ENCODE results near the gene CARTPT. TPM values are rescaled to one million over a fixed set of nuclear protein-coding genes. Genes with fewer than 3 reads are reported as not detected.

The CARTPT gene
- not detected for total RNA-seq

DNA sequence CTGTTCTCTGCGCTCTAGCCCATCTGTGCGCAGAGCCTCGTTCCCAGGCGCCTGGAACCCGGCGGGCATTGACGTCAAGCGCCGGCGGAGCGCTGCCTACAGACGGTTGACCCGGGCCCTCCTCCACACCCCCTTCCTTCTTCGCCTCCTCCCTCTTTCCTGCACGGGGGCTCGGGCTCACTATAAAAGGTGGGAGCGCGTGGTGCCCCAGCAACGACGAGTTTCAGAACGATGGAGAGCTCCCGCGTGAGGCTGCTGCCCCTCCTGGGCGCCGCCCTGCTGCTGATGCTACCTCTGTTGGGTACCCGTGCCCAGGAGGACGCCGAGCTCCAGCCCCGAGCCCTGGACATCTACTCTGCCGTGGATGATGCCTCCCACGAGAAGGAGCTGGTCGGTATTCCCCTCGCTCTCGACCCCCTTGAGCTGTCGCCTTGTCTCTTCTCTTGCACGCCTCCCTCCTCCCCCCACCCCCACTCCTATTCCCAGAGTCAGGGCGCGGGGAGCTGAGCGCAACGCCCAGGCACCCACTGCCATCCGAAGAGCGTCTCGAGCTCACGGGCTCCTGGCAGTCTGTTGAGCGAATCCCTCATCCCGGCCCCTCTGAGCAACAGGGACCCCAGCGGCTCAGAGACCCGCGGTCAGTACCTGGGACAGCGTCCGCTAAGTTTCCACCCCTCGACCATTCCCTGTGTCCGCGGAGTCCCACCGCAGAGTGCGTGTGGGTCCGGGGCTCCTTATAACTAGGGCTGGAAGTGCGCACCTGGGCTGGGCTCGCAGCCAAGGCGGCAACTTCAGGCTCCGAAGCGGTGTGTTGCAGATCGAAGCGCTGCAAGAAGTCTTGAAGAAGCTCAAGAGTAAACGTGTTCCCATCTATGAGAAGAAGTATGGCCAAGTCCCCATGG, at the start of gene CARTPT:
Gene CARTPT, plus strand, starts transcription at position 213 of the 902 bp plus-strand sequence. Its CDS starts 19 bp downstream, at position 232.
- no peaks in the 10 kb centered on the region for H3K36me3 Mint-ChIP-seq (ENCODE audit: low read depth)
- H3K27ac Mint-ChIP-seq, result no peak within 1 kb of the TSS
- no peaks in the 10 kb centered on the region for H3K4me1 Mint-ChIP-seq (ENCODE audit: low read depth)
- intact Hi-C loops (cut with micrococcal nuclease), result no loop called here
- CTCF ChIA-PET, result interaction anchor here (0.6 kb wide), 1 partner anchor 323 kb away, joined by 3 read pairs; no protein-coding TSS in a partner anchor
- no peaks in the 10 kb centered on the region for H3K9me3 Mint-ChIP-seq
- H3K4me3 Mint-ChIP-seq, result no peak within 1 kb of the TSS
- peaks cover 58% of the 10 kb centered on the region for H3K27me3 Mint-ChIP-seq (ENCODE audit: low read depth)
- no peak for DNase-seq

DNA sequence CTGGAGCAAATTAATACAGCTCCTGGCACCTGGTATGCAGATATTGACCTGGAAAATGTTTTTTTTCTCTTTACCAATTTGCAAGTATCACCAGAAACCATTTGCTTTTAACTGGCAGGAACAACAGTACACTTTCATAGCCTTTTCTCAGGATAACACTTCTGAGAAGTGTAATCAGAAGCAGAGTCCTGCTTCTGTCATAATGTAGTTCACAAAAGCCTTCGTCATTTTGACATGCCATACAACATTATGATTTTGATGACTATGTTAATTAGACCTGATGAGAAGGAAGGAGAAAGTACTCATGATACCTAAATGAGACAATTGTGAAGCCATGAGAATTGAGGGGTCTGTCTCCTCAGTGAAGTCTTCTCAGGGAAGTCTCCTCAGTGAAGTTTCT, 41.1 kb upstream of the CARTPT start:
- Mint-ChIP-seq H3K27ac (no peak overlapping the region), H3K9me3 (no peaks in the 10 kb centered on the region), H3K4me1 (ENCODE audit: low read depth) (no peaks in the 10 kb centered on the region), H3K27me3 (ENCODE audit: low read depth) (peaks cover 23% of the 10 kb centered on the region), H3K36me3 (ENCODE audit: low read depth) (no peaks in the 10 kb centered on the region), H3K4me3 (no peak overlapping the region)
- intact Hi-C loops (cut with micrococcal nuclease), result no loop called here
- CTCF ChIA-PET, result no interaction called here
- DNase-seq, result no peak

DNA sequence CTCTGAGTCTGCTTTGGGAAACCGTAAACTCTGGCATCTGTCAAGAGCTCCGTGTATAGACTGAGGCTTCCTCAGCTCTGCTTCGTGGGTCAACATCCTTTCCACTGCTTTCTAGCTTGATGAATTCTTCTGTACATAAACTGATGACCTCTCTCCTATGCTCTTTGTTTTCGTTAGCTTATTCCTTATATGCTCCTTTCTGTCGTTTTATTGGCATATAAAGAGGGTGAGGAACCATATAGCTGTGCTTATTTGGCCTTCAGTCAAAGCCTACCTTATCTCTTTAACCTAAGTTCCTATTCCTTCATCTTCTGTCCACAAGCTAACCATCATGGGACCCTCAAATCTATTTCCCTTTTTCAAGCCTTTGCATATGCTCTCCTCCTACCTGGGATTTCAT, 39.4 kb upstream of the CARTPT start:
- intact Hi-C loops (cut with micrococcal nuclease), result no loop called here
- H3K9me3 Mint-ChIP-seq, result peaks cover 4% of the 10 kb centered on the region
- H3K27ac Mint-ChIP-seq, result no peak overlapping the region
- CTCF ChIA-PET, result no interaction called here
- peaks cover 29% of the 10 kb centered on the region for H3K27me3 Mint-ChIP-seq (ENCODE audit: low read depth)
- H3K4me1 Mint-ChIP-seq (ENCODE audit: low read depth), result no peaks in the 10 kb centered on the region
- H3K36me3 Mint-ChIP-seq (ENCODE audit: low read depth), result no peaks in the 10 kb centered on the region
- H3K4me3 Mint-ChIP-seq, result no peak overlapping the region
- no peak for DNase-seq

DNA sequence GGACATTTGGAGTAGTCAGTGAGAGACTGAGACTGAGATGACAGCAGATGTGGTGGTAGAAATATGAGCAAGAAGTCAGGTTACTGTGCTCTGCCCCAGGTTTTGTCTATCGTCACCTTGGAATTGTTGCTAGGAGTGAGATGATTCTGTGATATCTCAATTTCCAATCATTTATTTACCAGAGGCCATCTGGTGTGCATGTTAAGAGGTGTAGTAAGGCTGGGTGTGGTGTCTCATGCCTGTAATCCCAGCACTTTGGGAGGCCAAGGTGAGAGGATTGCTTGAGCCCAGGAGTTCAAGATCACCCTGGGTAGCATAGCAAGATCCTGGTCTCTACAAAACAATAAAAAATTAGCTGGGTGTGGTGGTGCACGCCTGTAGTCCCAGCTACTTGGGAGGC, 38.6 kb upstream of the CARTPT start:
- DNase-seq, result no peak
- CTCF ChIA-PET, result no interaction called here
- H3K4me3 Mint-ChIP-seq, result no peak overlapping the region
- H3K4me1 Mint-ChIP-seq (ENCODE audit: low read depth), result no peaks in the 10 kb centered on the region
- peaks cover 7% of the 10 kb centered on the region for H3K9me3 Mint-ChIP-seq
- no peak overlapping the region for H3K27ac Mint-ChIP-seq
- peaks cover 34% of the 10 kb centered on the region for H3K27me3 Mint-ChIP-seq (ENCODE audit: low read depth)
- intact Hi-C loops (cut with micrococcal nuclease), result no loop called here
- H3K36me3 Mint-ChIP-seq (ENCODE audit: low read depth), result no peaks in the 10 kb centered on the region

DNA sequence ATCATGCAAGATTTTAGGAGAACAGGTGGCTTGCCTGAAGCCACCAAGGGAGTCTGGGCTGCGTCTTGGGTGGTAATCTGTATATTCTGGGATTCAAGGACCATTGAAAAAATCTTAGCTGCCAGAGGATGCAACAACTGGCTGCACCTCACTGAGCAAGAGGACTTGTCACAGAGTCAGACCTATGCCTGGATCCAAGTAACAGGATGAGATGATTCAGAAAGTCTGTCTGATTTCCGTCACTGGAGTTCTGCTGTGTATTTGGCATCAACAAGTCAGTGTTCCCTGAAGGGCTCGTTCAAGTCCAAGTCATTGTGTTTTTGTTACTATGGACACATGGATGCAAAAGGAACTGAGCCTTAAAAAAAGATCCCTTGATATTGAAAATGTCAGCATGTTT, 37.8 kb upstream of the CARTPT start:
- H3K27me3 Mint-ChIP-seq (ENCODE audit: low read depth), result peaks cover 35% of the 10 kb centered on the region
- DNase-seq, result no peak
- H3K36me3 Mint-ChIP-seq (ENCODE audit: low read depth), result no peaks in the 10 kb centered on the region
- no peaks in the 10 kb centered on the region for H3K4me1 Mint-ChIP-seq (ENCODE audit: low read depth)
- CTCF ChIA-PET, result no interaction called here
- intact Hi-C loops (cut with micrococcal nuclease), result no loop called here
- no peak overlapping the region for H3K4me3 Mint-ChIP-seq
- peaks cover 9% of the 10 kb centered on the region for H3K9me3 Mint-ChIP-seq
- no peak overlapping the region for H3K27ac Mint-ChIP-seq

DNA sequence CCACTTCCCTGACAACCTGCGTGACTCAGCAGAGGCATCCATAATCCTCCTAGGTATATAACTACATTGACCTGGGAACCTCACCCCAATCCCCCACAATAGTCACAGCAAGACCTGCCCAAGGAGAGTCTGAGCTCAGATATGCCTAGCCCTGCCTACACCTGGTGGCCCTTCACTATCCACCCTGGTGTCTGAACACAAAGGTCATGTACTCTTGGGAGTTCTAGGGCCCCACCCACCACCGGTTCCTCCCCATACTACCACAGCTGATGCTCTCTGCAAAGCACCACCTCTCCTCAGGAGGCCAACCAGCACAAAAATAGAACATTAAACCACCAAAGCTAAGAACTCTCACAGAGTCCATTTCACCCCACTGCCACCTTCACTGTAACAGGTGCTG, 34.8 kb upstream of the CARTPT start:
- CTCF ChIA-PET, result interaction anchor here (1.7 kb wide), 1 partner anchor 15 kb away, joined by 4 read pairs; no protein-coding TSS in a partner anchor
- no peak for DNase-seq
- Mint-ChIP-seq H3K9me3 (peaks cover 9% of the 10 kb centered on the region), H3K4me3 (no peak overlapping the region), H3K4me1 (ENCODE audit: low read depth) (no peaks in the 10 kb centered on the region), H3K27me3 (ENCODE audit: low read depth) (peaks cover 44% of the 10 kb centered on the region), H3K27ac (no peak overlapping the region), H3K36me3 (ENCODE audit: low read depth) (no peaks in the 10 kb centered on the region)
- intact Hi-C loops (cut with micrococcal nuclease), result no loop called here

DNA sequence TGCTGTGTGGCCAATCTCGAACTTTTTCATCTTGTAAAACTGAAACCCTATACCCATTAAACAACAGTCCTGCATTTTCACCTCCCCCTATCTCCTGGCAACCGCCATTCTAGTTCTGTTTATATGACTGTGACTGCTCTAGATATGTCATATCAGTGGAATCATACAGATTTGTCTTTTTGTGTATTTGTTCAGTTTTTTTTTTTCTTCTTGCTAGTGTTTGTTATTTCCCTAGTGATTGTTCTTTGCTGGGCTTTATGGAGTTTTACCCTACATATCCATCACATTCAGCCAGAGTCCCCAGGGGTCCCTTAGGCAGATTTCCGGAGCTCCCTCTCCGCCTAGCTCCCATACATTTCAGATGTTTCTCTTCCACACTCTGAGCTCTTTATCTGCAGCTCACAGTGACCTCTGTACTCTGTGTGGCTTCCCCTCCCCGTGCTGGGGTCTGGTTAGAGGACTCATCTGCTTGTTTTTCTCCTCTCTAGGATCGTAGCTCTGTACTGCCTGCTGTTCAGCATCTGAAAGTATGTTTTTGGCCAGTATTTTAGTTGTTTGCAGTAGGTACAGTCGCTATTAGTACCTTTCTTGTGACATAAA, 25.1 kb upstream of the CARTPT start:
- Mint-ChIP-seq H3K4me3 (no peak overlapping the region), H3K4me1 (ENCODE audit: low read depth) (peaks cover 9% of the 10 kb centered on the region), H3K36me3 (ENCODE audit: low read depth) (peaks cover 5% of the 10 kb centered on the region), H3K9me3 (peaks cover 3% of the 10 kb centered on the region), H3K27me3 (ENCODE audit: low read depth) (peaks cover 11% of the 10 kb centered on the region), H3K27ac (no peak overlapping the region)
- DNase-seq, result no peak
- intact Hi-C loops (cut with micrococcal nuclease), result no loop called here
- CTCF ChIA-PET, result no interaction called here

DNA sequence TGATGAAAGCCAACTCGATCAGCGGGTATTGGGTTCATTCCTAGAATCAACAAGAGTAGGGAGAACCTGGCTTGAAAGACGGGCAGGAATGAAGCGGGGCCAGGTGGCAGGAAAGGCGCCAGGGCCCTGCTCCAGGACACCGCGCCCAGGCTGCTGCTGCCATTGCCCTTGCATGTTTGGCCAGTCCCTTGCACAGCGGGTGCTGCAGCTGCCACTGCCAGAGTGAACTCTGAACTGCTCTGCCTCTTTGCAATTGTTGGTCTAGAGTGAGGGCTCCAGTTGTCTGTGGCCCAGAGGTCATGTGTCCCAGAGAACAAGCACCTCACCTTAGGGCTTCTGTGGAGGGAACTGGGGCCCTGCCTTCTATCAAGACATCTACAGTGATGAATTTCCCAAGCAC, 24.0 kb upstream of the CARTPT start:
- peaks cover 5% of the 10 kb centered on the region for H3K36me3 Mint-ChIP-seq (ENCODE audit: low read depth)
- CTCF ChIA-PET, result no interaction called here
- DNase-seq, result no peak
- peaks cover 3% of the 10 kb centered on the region for H3K9me3 Mint-ChIP-seq
- peaks cover 9% of the 10 kb centered on the region for H3K4me1 Mint-ChIP-seq (ENCODE audit: low read depth)
- intact Hi-C loops (cut with micrococcal nuclease), result no loop called here
- H3K27me3 Mint-ChIP-seq (ENCODE audit: low read depth), result peaks cover 9% of the 10 kb centered on the region
- no peak overlapping the region for H3K4me3 Mint-ChIP-seq
- no peak overlapping the region for H3K27ac Mint-ChIP-seq

DNA sequence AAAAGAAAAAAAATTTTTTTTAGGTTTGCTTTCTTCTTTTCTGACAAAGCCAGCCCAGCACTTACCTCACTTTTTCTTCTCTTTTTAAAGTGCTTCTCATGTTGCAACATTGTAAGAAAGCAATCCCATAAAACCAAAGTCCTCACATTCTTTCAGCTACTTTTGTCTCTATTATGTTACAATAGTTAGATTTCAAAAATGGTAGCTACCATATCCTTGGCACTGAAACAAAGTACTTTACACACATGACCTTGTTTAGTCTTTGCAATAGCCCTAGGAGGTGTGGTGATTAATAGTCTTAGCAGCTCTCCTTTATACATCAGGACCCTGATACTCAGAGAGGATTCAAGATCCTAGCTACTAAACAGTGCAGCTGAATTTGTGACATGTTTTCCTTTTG, 23.5 kb upstream of the CARTPT start:
- DNase-seq, result no peak
- no peak overlapping the region for H3K4me3 Mint-ChIP-seq
- CTCF ChIA-PET, result interaction anchor here (0.6 kb wide), 1 partner anchor 103 kb away, joined by 5 read pairs; no protein-coding TSS in a partner anchor
- peaks cover 9% of the 10 kb centered on the region for H3K4me1 Mint-ChIP-seq (ENCODE audit: low read depth)
- peaks cover 5% of the 10 kb centered on the region for H3K36me3 Mint-ChIP-seq (ENCODE audit: low read depth)
- H3K9me3 Mint-ChIP-seq, result peaks cover 3% of the 10 kb centered on the region
- peaks cover 9% of the 10 kb centered on the region for H3K27me3 Mint-ChIP-seq (ENCODE audit: low read depth)
- no peak overlapping the region for H3K27ac Mint-ChIP-seq
- intact Hi-C loops (cut with micrococcal nuclease), result no loop called here

DNA sequence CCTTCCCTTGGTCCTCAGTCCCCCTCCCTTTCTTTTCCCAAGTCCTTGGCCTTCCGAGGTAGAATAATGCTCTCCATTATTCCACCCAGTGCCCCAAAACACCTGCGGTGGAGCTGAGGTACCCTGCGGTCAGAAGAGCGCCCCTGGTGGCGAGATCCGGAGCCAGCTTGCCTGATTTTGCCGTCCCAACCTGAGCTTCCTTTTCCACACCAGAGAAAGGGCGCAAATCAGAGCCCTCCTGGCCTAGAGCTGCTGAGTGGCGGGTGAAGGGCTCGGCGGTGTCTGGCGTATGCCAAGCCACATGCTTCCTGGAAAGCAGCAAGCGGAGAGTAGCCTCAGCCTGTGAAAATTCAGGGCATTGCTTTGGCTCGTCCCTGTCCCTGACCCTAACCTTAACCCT, 21.1 kb upstream of the CARTPT start:
- H3K9me3 Mint-ChIP-seq, result peaks cover 3% of the 10 kb centered on the region
- no peak overlapping the region for H3K27ac Mint-ChIP-seq
- H3K4me1 Mint-ChIP-seq (ENCODE audit: low read depth), result peaks cover 9% of the 10 kb centered on the region
- H3K36me3 Mint-ChIP-seq (ENCODE audit: low read depth), result peaks cover 5% of the 10 kb centered on the region
- peaks cover 14% of the 10 kb centered on the region for H3K27me3 Mint-ChIP-seq (ENCODE audit: low read depth)
- intact Hi-C loops (cut with micrococcal nuclease), result no loop called here
- no peak for DNase-seq
- CTCF ChIA-PET, result interaction anchor here (0.6 to 1.3 kb wide), 3 partner anchors 13 to 320 kb away, joined by 3 read pairs; no protein-coding TSS in a partner anchor
- H3K4me3 Mint-ChIP-seq, result no peak overlapping the region

DNA sequence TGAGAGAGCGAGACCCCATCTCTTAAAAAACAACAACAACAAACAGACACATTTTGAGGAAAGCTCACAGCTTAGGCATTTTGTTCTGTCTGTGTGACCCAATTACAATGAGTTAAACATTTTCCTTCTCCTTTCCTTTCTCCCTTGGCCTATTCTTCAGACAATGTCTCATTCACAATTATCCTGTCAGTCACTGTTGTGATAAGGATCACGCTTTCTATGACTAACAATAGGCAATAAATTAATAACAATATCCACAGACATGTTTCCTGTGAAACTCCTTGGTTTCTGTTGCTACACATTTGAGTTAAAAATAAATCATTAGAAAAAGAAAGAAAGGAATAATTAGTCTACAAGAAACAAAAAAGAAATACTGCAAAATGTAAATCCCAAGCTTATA, 19.8 kb upstream of the CARTPT start:
- H3K9me3 Mint-ChIP-seq, result peaks cover 3% of the 10 kb centered on the region
- CTCF ChIA-PET, result interaction anchor here (0.5 to 1.6 kb wide), 4 partner anchors 16 to 569 kb away, joined by 3 to 4 read pairs (median 4); no protein-coding TSS in a partner anchor
- DNase-seq, result no peak
- H3K27ac Mint-ChIP-seq, result no peak overlapping the region
- peaks cover 17% of the 10 kb centered on the region for H3K27me3 Mint-ChIP-seq (ENCODE audit: low read depth)
- H3K36me3 Mint-ChIP-seq (ENCODE audit: low read depth), result peaks cover 5% of the 10 kb centered on the region
- peaks cover 8% of the 10 kb centered on the region for H3K4me1 Mint-ChIP-seq (ENCODE audit: low read depth)
- no peak overlapping the region for H3K4me3 Mint-ChIP-seq
- intact Hi-C loops (cut with micrococcal nuclease), result no loop called here

DNA sequence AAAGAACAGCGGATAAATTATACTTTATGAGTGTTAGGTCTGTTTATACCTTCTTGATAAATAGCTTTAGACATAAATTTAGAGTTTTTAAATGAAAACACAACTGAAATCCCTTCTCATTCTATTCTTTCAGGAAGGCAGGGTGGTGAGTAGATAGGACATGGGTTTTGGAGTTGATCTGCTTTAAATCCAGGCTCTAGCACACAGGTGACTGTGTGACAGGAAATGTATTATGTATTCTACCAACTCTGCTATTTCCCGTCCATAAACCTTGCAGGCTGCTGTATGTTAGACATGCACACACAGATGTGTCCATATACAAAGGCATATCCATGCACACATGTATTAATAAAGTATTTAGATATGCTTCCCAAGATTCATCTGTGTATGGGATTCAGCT, 19.3 kb upstream of the CARTPT start:
- H3K9me3 Mint-ChIP-seq, result peaks cover 3% of the 10 kb centered on the region
- peaks cover 6% of the 10 kb centered on the region for H3K4me1 Mint-ChIP-seq (ENCODE audit: low read depth)
- no peak overlapping the region for H3K4me3 Mint-ChIP-seq
- no peak overlapping the region for H3K27ac Mint-ChIP-seq
- peaks cover 5% of the 10 kb centered on the region for H3K36me3 Mint-ChIP-seq (ENCODE audit: low read depth)
- H3K27me3 Mint-ChIP-seq (ENCODE audit: low read depth), result peaks cover 14% of the 10 kb centered on the region
- intact Hi-C loops (cut with micrococcal nuclease), result no loop called here
- no peak for DNase-seq
- CTCF ChIA-PET, result interaction anchor here (0.5 to 1.6 kb wide), 4 partner anchors 16 to 702 kb away, joined by 3 to 7 read pairs (median 4); no protein-coding TSS in a partner anchor
